Stimulated activated CD8-positive, alpha-beta memory T cell treated with anti-CD3 and anti-CD28 coated beads, Interleukin-12 subunit alpha, Interleukin-12 subunit beta, amount 100 ng/mL, for 24 hours (primary cell): ENCODE results near the gene BANF1.
"Not testable (repeated sequence)": the region's sequence is repeated elsewhere in the genome, so short reads cannot be mapped to it uniquely, and the experiment has no call there.

Source experiments
- DNase-seq: peaks from one replicate; pipeline ENCODE4 v3.0.0-alpha.2; 2020; ENCODE audit errors: extremely low read depth

Gene BANF1

GRCh38 chr11:66011239-66011784 is 9.0 kb downstream of the BANF1 start:
- DNase-seq: no peak

GRCh38 chr11:66011785-66012303 is 9.5 kb downstream of the BANF1 start, which contains the start of gene CST6:
TSS of gene CST6 (plus strand) at chr11:66012008. CDS start at chr11:66012045, 37 bp downstream.
- DNase-seq: no peak

GRCh38 chr11:66012371-66012945 is 10.2 kb downstream of the BANF1 start:
- no peak for DNase-seq

GRCh38 chr11:66012946-66013761 is 10.9 kb downstream of the BANF1 start:
- DNase-seq: no peak

- DNase-seq: no peak
Observed at GRCh38 chr11:66013762-66014100, 11.4 kb downstream of the BANF1 start.

GRCh38 chr11:66014804-66015453 is 12.6 kb downstream of the BANF1 start:
- no peak for DNase-seq

- no peak for DNase-seq
Observed at GRCh38 chr11:66015454-66015881, 13.2 kb downstream of the BANF1 start.

GRCh38 chr11:66015936-66016792 is 13.9 kb downstream of the BANF1 start:
- DNase-seq: no peak

GRCh38 chr11:66016793-66017177 is 14.5 kb downstream of the BANF1 start:
- DNase-seq: no peak

- no peak for DNase-seq
Observed at GRCh38 chr11:66017321-66017720, 15.0 kb downstream of the BANF1 start.

- DNase-seq: no peak
Observed at GRCh38 chr11:66020212-66020611, 17.9 kb downstream of the BANF1 start.

GRCh38 chr11:66020618-66021357 is 18.5 kb downstream of the BANF1 start:
- no peak for DNase-seq

- peak; percentile 30 for DNase-seq
Observed at GRCh38 chr11:66022401-66023185, 20.3 kb downstream of the BANF1 start.

- DNase-seq: not testable (repeated sequence)
Observed at GRCh38 chr11:66023186-66023440, 20.8 kb downstream of the BANF1 start.

- DNase-seq: no peak
Observed at GRCh38 chr11:66026017-66026529, 23.8 kb downstream of the BANF1 start, which contains the start of gene CATSPER1. TSS of gene CATSPER1 (minus strand) at chr11:66026479. CDS start at chr11:66026379, 100 bp downstream.

- no peak for DNase-seq
Observed at GRCh38 chr11:66032957-66033735, 30.8 kb downstream of the BANF1 start.

- no peak for DNase-seq
Observed at GRCh38 chr11:66035653-66036333, 33.5 kb downstream of the BANF1 start.

GRCh38 chr11:66036334-66036710 is 34.0 kb downstream of the BANF1 start:
- no peak for DNase-seq
